Iris pigment epithelial cell (primary cell): ENCODE data around the gene SRSF12.

Source experiments
- DNase-seq: peaks from one replicate; pipeline ENCODE4 v3.0.0-alpha.2; 2011; ENCODE audit warnings: low read depth

Gene SRSF12

GRCh38 chr6:89117211-89118108 lies at the start of gene SRSF12:
Gene SRSF12 (minus strand): TSS chr6:89118071. CDS start chr6:89117887, 184 bp downstream.
- DNase-seq, result peak; percentile 41

- DNase-seq, result no peak
Measured at GRCh38 chr6:89162047-89162371, 44.1 kb upstream of the SRSF12 start.

GRCh38 chr6:89161326-89162046 lies 43.6 kb upstream of the SRSF12 start:
- DNase-seq, result no peak

- no peak for DNase-seq
Measured at GRCh38 chr6:89160331-89161092, 42.6 kb upstream of the SRSF12 start.

GRCh38 chr6:89154131-89154530 lies 36.3 kb upstream of the SRSF12 start:
- peak; percentile 28 for DNase-seq

GRCh38 chr6:89148016-89148750 lies 30.3 kb upstream of the SRSF12 start:
- DNase-seq, result no peak

- peak; percentile 61 for DNase-seq
Measured at GRCh38 chr6:89146718-89147700, 29.1 kb upstream of the SRSF12 start.

GRCh38 chr6:89145956-89146717 lies 28.3 kb upstream of the SRSF12 start, which contains the start of gene PM20D2:
Gene PM20D2 (plus strand): TSS chr6:89146055. CDS start chr6:89146145, 90 bp downstream.
- peak; percentile 32 for DNase-seq

- peak; percentile 42 for DNase-seq
Measured at GRCh38 chr6:89145091-89145955, 27.5 kb upstream of the SRSF12 start.

- no peak for DNase-seq
Measured at GRCh38 chr6:89144354-89144906, 26.6 kb upstream of the SRSF12 start.

- no peak for DNase-seq
Measured at GRCh38 chr6:89140347-89141156, 22.7 kb upstream of the SRSF12 start.

- DNase-seq, result no peak
Measured at GRCh38 chr6:89139509-89140346, 21.9 kb upstream of the SRSF12 start.

- DNase-seq, result no peak
Measured at GRCh38 chr6:89138173-89138572, 20.3 kb upstream of the SRSF12 start.

GRCh38 chr6:89134723-89135122 lies 16.9 kb upstream of the SRSF12 start:
- no peak for DNase-seq

- no peak for DNase-seq
Measured at GRCh38 chr6:89133981-89134380, 16.1 kb upstream of the SRSF12 start.

GRCh38 chr6:89132057-89132456 lies 14.2 kb upstream of the SRSF12 start:
- no peak for DNase-seq

GRCh38 chr6:89131599-89131998 lies 13.7 kb upstream of the SRSF12 start:
- no peak for DNase-seq
